CD4-positive, alpha-beta T cell treated with Interleukin-2 at 100 ng/mL for 4 hours (primary cell): ENCODE measurements around the gene KRIT1.
A peak's percentile ranks its signal among the peaks of the same experiment; 100 is the strongest.
"Not testable (repeated sequence)": the region's sequence is repeated elsewhere in the genome, so short reads cannot be mapped to it uniquely, and the experiment has no call there.

ENCODE experiments used
- DNase-seq: peaks from one replicate; pipeline ENCODE4 v3.0.0-alpha.2; 2020; ENCODE audit warnings: low spot score

KRIT1 gene

DNA sequence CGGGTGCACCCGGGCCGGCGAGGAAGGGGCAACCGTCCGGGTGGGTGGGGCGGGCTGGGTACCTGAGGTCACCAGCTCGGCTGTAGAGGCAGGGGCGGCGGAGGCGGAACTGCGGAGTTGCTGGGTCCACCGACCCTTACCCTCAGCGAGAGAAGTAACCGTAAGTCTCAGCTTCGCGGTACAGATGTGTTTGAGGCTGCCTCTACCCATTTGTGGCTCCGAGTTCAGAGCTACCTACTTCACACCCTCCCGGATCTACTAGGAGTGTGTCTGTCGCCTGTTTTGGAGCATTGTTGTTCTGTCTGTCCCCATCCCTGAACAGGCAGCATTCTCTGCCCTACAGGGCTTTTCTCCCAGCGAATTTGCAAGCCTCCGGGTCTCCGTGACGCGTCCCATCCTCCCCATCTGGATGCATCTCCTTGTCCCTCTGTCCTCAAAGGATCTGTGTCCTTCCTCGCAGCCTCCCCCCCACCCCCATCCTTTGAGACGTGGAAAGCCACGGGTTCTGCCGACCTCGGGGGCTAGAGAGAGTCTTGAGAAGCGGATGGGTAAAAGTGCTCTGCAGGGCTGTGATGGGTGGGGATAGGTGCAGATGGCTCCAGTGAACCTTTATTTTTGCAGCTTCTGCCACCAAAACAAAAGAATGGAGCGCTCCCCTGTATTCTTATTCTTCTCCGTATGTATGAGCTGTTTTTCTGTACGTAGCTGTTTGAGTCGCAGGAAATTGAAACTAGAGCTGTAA is 817 bp upstream of the KRIT1 start:
- DNase-seq: peak; percentile 33

DNA sequence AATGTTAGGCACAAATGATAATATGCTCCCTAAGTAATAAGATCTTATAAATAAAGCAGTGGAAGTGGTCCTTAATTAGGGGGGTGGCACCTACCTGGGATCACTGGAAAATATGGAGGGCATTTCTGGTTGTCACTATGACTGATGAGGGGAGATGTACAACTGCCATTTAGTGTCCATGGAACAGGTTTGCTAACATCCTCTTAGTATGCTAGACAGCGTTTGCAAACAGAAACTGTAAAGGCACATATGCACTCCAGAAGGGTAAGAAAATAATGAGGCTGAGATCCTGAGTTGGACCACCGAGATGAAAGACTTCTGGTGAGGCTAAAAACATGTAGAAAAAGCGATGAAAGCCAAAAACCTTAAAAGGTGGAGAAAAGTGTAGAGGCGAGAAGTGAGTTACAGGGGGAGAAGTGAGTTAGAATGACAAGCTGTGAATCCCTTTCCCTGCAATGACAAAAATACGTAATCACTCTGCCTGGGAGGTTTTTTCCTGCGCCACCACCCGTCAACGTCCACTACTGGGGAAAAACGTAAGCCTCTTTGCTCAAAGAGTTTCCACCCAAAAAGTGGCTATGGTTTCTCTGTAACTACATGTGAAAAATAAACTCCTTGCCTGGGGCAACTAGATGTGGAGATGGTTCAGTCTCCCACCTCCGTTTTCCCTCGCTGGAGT is 767 bp downstream of the KRIT1 start:
- no peak for DNase-seq

DNA sequence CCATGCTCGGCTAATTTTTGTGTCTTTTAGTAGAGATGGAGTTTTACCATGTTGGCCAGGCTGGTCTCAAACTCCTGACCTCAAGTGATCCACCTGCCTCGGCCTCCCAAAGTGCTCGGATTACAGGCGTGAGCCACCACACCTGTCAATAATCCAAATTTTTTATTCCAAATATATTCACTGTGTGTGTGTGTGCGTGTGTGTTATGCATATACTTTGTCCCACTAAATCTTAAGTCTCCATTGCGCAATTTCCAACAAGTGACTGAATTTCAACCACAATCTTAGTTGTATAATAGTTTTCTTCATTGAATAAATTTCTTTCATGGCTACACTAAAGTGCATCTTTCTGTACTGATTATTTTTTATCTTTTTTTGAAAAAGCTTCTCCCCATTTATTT is 2.7 kb downstream of the KRIT1 start:
- no peak for DNase-seq

DNA sequence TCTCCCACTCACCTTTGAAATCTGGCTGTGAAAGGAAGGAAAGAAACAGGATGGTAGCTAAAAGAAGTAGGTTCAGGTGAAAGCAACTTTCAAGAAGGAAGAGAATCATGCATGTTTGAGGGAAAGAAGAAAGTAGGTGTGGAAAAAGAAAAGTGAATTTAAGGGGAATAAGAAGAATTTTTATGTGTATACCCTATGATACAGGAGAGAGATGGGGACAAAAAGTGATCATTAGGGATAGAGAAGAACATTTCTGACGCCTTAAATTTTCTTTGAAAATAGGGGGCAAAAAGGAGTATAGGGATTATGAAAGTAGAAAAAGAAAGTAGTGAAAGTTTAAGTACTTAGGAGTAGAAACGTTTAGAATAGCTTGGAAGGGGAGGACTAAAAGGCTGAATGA is 15.2 kb downstream of the KRIT1 start:
- DNase-seq: no peak

DNA sequence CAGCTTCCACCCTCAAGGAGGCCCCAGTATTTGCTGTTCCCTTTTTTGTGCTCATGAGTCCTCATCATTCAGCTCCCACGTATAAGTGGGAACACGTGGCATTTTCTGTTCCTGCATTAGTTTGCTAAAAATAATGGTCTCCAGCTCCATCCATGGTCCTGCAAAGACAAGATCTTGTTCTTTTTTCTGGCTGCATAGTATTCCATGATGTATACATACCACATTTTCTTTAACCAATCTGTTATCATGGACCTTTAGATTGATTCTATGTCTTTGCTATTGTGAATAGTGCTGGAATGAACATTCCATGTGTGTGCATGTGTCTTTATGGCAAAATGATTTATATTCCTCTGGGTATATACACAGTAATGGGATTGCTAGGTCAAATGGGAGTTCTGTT is 17.0 kb downstream of the KRIT1 start:
- no peak for DNase-seq

DNA sequence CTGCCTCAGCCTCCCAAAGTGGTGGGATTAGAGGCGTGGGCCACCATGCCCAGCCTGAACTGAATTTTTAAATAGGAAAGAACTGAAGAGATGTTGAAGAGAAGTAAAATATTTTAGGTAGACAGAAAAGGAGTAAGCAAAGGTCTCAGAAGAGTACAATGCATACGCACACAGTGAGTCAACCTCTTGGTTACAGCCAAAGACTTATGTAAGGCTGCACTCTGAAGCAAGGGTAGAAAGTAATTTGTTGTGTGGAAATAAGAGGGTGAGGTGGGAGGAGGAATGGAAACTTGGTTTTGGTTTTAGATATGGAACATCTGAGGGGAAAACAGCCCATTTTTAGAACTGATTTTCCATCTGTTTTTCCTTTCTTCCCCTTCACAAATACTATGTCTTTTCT is 17.6 kb downstream of the KRIT1 start:
- no peak for DNase-seq

DNA sequence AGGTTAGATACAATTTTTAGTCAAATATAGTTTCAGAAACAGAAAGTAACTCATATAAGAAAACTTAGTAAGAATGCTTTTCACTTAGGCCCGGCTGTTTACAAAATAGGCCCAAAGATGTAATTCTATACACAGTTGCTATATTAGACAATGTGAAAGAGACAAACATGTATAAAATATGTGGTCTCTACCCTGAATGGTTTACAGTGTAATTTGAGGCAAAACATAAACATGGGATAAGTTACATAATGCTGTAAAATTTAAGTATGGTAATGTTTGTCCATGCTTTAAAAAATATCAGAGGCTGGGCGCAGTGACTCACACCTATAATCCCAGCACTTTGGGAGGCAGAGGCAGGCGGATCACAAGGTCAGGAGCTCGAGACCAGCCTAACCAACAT is 18.7 kb downstream of the KRIT1 start:
- no peak for DNase-seq

DNA sequence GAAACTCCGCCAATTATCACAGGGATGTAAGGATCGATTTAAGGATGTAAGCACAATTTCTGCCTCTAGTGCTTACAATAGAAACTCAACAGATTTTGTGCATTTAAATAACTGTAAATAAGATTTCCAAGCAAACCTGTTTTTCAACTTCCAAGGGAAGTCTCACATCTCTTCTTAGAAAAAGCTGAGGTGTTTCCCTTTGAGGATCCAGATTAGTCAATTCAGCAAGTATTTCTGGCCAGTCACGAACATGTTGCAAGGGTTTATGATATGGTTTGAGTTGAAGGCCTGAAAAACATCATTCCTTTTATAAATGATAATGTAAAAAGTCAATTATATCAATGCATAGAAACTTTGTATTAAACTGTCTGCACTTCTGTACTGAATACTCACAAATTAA is 23.9 kb downstream of the KRIT1 start:
- DNase-seq: no peak

DNA sequence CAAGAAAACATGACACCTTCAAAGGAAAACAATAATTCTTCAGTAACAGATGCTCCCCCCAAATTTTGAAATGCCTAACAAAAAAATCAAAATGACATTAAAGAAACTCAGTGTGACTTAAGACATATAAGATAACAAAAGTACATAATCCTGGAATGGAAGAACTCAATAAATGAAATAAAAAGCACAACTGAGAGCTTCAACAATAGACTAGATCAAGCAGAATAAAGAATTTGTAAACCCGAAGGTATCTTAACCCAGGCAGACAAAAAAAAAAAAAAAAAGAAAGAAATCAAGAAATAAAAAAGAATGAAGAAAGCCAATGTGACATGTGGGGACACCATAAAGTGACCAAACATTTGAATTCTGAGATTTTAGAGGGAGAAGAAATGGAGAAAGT is 39.0 kb downstream of the KRIT1 start:
- no peak for DNase-seq

DNA sequence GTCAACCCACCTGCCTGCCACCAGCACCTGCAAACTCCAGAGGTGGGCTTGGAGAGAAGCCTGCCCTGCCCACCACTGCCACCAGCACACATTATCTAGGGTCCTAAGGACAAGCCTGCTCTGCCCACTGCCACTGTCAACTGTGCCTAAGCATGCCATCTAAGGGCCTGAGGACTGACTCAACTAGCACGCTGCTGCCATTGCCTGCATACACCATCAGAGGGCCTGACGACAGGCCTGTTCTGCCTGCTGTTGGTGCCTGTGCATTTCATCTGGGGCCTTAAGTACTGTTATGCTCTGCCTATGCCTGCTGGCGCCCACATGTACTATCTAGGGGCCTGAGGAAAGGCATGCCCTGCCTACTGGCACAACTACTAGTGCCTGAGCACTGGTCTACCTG is 39.7 kb downstream of the KRIT1 start:
- DNase-seq: no peak

DNA sequence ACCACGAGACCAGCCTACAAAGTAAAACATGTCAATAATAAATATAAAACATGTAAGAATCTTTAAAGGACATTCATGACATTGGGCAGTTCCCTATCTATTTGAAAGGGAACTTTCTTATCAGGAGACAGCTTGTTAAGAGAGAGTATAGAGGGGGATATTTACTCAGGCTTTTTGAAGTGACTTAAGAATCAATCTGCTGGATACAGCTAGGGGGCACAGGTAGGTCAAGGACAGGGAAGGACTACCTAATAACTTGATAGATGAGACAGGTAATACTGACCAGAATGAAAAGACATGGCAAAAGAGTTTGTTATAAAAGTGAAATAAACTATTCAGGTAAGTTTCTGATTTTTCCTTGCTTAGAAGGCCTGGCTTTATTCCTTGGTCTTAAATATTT is 44.9 kb downstream of the KRIT1 start:
- no peak for DNase-seq

DNA sequence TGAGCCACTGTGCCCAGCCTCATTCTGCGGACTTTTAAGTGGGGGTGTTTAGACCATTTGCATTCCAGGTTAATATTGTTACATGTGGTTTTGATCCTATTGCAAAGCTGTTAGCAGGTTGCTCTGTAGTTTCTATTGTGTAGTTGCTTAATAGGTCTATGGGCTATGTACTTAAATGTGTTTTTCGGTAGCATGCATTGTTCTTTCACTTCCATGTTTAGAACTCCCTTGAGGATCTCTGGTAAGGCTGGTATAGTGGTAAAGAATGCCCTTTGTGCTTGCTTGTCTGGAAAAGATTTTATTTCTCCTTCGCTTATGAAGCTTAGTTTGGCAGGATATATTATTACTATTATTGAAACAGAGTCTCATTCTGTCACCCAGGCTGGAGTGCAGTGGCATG is 53.4 kb downstream of the KRIT1 start:
- no peak for DNase-seq

DNA sequence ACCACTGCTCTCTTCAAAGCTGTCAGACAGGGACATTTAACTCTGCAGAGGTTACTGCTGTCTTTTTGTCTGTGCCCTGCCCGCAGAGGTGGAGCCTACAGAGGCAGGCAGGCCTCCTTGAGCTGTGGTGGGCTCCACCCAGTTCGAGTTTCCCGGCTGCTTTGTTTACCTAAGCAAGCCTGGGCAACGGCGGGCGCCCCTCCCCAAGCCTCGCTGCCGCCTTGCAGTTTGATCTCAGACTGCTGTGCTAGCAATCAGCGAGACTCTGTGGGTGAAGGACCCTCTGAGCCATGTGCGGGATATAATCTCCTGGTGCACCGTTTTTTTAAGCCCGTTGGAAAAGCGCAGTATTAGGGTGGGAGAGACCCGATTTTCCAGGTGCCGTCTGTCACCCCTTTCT is 56.5 kb downstream of the KRIT1 start:
- DNase-seq: not testable (repeated sequence)

DNA sequence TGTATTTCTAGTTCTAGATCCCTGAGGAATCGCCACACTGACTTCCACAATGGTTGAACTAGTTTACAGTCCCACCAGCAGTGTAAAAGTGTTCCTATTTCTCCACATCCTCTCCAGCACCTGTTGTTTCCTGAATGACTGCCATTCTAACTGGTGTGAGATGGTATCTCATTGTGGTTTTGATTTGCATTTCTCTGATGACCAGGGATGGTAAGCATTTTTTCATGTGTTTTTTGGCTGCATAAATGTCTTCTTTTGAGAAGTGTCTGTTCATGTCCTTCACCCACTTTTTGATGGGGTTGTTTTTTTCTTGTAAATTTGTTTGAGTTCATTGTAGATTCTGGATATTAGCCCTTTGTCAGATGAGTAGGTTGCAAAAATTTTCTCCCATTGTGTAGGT is 61.4 kb downstream of the KRIT1 start:
- DNase-seq: not testable (repeated sequence)

DNA sequence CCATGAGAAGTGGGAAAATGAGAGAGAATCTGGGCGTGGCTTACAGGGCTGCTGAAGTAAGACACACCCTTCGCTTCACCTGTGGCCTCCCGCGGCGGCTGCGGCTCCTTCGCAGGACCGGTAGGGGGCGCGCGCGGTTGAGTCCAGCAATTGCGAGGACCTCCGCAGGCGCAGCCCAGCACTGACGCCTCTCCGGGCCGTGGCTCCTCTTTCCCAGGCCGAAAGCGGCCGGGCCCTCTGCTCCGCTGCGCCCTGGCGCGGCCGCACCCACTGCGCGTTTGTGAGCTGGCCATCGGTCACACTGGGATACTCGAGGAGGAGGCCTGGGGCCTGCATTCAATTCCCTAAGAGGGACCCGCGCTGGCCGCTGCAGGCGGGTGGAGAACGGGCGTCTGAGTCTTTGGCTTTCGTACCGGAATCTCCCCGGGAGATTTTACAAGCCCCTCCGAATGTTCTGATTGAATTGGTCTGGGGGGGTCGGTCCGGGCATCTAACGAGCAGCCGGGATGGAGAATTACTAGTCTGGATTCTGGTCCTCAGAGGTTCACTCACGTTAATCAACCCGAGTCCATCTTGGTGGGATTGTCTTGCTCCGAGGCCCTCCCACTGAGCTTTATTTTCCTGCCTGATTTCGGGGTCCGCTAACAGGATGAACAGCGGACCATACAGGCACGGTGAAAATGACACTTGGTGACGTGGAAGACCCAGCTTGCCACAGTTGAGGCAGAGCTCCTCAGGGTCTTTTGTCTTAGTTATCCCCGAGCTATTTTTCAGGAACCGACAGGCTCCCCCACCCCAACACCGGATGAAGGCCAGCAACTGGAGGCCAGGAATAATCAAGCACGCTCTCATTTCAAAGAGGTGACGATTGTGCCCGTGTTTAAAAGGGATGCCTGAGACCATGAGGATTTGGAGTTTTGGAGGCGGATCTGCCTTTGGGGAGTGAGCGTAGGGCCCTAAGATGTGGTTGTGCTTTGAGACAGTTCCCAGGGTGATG is 66.5 kb downstream of the KRIT1 start, which contains the start of gene LRRD1:
Gene LRRD1, minus strand, starts transcription at position 215 of the 997 bp plus-strand sequence. CDS start 13,940 bp downstream, outside the sequence.
- DNase-seq: peak; percentile 91

DNA sequence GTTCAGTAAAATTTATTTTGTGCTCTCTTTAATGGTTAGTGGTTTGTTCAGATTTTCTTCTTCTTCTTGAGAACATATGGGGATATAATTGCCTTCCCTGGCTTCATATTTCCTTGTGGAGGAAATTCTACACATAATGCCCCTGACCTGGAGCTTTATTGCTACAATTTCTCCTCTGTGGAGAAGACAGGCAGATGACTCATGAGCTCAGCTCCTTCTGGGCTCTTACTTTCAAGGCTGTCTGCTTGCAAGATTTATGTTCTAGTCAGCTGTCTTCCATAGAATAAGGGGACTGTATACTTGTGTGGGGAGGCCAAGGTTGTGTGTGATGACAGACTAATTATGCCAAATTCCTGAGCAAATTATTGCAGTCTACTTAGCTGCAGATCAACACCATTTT is 68.4 kb downstream of the KRIT1 start:
- no peak for DNase-seq

DNA sequence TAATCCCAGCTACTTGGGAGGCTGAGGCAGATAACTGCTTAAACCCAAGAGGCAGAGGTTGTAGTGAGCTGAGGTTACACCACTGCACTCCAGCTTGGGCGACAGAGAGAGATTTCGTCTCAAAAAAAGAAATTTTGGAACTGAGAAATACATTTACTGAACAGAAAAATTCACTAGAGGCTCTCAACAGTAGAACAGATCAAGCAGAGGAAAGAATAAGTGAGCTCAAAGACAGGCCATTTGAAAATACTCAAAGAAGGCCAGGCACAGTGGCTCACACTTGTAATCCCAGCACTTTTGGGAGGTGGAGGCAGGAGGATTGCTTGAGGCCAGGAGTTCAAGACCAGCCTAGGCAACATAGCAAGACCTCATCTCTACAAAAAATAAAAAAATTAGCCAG is 76.2 kb downstream of the KRIT1 start:
- not testable (repeated sequence) for DNase-seq

DNA sequence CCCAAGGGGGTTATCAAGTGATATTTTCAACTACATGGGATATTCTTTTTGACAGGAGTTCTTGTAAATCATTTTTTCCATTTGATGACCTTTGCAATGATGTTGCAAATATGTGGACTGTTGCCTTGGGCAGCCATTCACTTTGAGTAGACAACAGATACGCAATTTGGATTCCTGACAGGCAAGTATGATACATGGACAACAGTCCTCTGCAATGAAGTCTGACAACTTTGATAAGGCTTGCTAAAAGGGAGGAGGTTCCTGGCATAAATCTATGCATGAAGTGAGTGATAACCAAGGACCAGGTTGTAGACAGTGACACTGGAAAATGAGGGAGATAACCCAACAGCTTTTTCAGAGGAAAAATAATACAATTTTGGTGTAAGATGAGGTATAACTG is 84.4 kb downstream of the KRIT1 start:
- DNase-seq: no peak

DNA sequence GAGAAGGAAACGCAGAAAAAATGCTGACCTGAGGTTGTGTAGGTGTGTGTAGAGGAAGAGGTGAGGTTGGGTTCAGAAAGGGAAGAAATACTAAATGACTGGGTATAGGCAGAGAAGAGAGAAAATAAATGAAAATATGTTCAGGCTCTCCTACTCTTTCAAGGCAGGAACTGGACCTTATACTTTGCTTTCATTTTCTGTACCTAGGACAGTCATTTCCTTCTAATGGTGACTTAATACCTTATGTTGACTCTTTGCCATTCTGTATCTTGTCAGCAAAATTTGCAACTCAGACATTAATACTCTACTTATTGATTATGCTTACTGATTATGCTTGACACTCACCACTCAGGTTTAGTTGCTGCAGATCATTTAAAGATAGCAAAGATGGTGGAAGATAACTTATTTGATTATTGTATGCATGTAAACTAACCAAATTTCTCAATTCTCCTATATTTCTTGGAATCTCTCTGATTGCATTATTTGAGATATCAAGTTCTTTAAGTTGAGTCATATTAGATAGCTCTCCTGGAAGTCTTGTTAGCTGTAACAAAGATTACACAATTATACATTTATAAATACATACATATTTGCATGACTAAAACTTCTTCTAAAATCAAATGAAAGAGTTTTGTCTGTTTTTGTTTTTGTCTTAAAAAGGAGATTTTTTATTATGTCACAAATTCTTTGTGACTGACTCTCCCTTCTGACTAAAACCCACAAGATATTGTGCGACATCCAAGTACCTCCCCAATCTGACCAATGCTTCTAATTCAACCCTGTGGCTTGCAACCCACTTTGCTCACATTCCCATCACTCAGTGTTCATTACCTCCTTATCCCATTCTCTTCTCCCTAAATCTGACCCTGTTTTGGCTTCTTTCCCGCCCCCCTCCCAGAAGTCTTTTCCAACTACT is 86.8 kb downstream of the KRIT1 start:
- DNase-seq: no peak

DNA sequence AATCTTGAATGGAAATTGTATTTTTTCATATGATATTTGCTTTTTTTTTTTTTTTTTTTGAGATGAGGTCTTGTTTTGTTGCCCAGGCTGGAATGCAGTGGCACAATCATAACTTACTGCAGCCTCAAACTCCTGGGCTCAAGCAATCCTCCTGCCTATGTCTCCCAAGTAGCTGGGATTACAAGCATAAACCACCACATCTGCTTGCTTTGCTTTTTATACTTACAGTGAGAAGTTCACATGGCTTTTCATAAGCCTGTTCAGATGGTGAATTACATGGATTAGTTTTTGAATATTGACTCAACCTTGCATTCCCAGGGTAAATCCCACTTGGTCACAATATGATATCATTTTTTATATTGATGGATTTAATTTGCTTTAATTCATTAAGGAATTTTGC is 88.7 kb downstream of the KRIT1 start:
- DNase-seq: no peak

DNA sequence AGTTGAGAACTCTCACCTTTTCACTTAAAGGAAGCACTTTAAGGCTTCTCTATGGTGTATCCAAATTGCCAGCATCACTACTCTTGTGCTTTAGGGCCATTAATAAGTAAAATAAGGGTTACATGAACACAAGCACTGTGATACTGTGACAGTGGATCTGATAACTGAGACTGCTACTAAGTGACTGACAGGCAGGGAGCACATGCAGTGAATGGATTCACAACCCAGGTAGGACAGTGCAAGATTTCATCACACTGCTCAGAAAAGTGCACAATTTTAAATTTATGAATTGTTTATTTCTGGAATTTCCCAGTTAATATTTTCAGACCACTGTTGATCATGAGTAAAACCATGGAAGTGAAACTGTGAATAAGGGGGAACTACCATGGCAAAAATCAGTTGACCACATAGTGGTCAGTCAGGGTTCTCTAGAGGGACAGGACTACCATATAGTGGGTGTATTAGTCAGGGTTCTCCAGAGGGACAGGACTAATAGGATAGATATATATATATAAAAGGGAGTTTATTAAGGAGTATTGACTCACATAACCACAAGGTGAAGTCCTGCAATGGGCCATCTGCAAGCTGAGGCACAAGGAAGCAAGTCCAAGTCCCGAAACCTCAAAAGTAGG is 90.5 kb downstream of the KRIT1 start:
- DNase-seq: no peak
